Lower lobe of right lung (tissue), 2 donors: ENCODE data around the gene RPL28. TPM values are rescaled to one million over a fixed set of nuclear protein-coding genes. Genes with fewer than 3 reads are reported as not detected.
A peak's percentile ranks its signal among the peaks of the same experiment; 100 is the strongest.
"Not testable (repeated sequence)": the region's sequence is repeated elsewhere in the genome, so short reads cannot be mapped to it uniquely, and the experiment has no call there.

ENCODE experiments used
- ATAC-seq, 2 donors: fragments of 200-7000 bp; cut with Tn5 transposase; one replicate each; pipeline ENCODE4 v1.9.1; 2020 to 2022; ENCODE audit warnings: mild to moderate bottlenecking in 2 of 2, moderate library complexity in 2 of 2
- DNase-seq: peaks from one replicate; pipeline ENCODE4 v3.0.0-alpha.2; 2020
- H3K27ac ChIP-seq: fragments of 200-600 bp; one replicate; pipeline ENCODE4 v1.8.0; 2022
- H3K27me3 ChIP-seq: fragments of 200-600 bp; one replicate; pipeline ENCODE4 v1.8.0; 2022; ENCODE audit warnings: low read depth
- H3K36me3 ChIP-seq: fragments of 200-600 bp; one replicate; pipeline ENCODE4 v1.8.0; 2022; ENCODE audit warnings: mild to moderate bottlenecking
- H3K4me1 ChIP-seq: fragments of 200-600 bp; one replicate; pipeline ENCODE4 v1.8.0; 2022
- H3K4me3 ChIP-seq: fragments of 200-600 bp; one replicate; pipeline ENCODE4 v1.8.0; 2022; ENCODE audit warnings: mild to moderate bottlenecking
- H3K9me3 ChIP-seq: fragments of 200-600 bp; one replicate; pipeline ENCODE4 v1.8.0; 2022
- intact Hi-C: fragments of 100-400 bp; cut with DNase I; formaldehyde crosslinking; loops from one replicate; pipeline ENCODE4 v1.11.0; 2022
- total RNA-seq: library from RNA; stranded (reverse); fragmentation: NEBNext Ultra II Directional; extraction: Animal tissue kit (Norgen Biotek cat#: 25700); gene quantifications from one replicate; pipeline ENCODE4 v1.2.1, GENCODE V29; 2021
- TF ChIP-seq, protein P1 (sequence below): fragments of 200-600 bp; IDR thresholded peaks from one replicate; pipeline ENCODE4 v1.8.0; 2022; ENCODE audit warnings: antibody characterized with exemption, mild to moderate bottlenecking
- donor health status: DM: no; HTN: yes; CAD: no; lungs with severe emphysema.

RPL28 gene
- total RNA-seq, 1 donor from 2014 or later: 1,501 TPM

DNA sequence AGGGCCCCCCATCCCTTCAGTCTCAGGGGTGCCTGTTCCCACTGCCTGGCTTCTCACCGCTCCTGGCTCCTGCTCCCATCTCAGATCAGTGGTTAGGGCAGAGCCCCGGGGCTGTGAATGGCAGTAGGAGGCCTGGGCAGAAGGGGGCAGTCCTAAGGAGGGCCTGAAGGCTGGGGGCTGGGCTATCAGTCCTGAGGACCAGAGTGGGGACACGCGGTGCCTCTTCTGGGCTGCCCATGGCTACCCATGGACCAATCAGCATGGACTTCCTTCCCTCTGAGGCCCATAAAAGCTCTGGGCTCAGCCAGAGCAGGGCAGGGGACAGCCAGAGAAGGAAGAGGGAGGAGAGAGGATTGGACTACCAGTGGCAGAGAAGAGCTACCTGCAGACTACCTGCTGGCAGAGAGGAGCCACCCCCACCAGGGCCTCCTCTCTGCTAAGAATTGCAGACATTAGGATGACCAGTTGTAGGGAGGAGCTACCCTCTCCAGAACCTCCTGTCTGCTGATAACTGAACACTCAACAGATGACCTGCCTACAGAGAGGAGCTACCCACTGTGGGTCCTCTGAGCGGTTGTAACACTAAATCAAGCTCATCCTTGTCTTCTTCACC, 34.0 kb downstream of the RPL28 start:
- intact Hi-C loops: no loop called here
- Histone ChIP-seq H3K27me3 (peaks cover 12% of the 10 kb centered on the region), H3K4me1 (no peaks in the 10 kb centered on the region), H3K4me3 (no peak overlapping the region), H3K27ac (no peak overlapping the region), H3K9me3 (no peaks in the 10 kb centered on the region), H3K36me3 (no peaks in the 10 kb centered on the region)
- ATAC-seq (peak in 1 of 2 donors; percentile 33), DNase-seq (no peak)
- TF ChIP-seq, protein P1, sequence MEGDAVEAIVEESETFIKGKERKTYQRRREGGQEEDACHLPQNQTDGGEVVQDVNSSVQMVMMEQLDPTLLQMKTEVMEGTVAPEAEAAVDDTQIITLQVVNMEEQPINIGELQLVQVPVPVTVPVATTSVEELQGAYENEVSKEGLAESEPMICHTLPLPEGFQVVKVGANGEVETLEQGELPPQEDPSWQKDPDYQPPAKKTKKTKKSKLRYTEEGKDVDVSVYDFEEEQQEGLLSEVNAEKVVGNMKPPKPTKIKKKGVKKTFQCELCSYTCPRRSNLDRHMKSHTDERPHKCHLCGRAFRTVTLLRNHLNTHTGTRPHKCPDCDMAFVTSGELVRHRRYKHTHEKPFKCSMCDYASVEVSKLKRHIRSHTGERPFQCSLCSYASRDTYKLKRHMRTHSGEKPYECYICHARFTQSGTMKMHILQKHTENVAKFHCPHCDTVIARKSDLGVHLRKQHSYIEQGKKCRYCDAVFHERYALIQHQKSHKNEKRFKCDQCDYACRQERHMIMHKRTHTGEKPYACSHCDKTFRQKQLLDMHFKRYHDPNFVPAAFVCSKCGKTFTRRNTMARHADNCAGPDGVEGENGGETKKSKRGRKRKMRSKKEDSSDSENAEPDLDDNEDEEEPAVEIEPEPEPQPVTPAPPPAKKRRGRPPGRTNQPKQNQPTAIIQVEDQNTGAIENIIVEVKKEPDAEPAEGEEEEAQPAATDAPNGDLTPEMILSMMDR: no peak

DNA sequence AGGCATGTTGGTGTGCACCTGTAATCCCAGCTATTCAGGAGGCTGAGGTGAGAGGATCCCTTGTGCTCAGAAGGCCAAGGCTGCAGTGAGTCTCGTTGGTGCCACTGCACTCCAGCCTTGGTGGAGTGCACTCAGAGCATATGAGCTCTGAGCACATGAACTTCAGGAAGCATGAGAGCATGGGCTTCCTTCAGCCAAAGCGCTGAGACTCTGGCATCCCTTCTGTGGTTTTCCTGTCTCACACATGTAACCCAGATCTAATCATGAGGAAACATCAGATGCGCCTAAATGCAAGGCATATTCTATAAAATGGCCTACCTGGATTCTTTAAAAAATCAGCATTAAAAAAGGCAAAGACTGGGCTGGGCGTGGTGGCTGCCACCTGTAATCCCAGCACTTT, 35.5 kb downstream of the RPL28 start:
- H3K27me3 ChIP-seq: peaks cover 12% of the 10 kb centered on the region
- H3K27ac ChIP-seq, intact Hi-C loops, H3K4me3 ChIP-seq, H3K4me1 ChIP-seq, H3K9me3 ChIP-seq, H3K36me3 ChIP-seq, ATAC-seq, DNase-seq: not testable (repeated sequence)

DNA sequence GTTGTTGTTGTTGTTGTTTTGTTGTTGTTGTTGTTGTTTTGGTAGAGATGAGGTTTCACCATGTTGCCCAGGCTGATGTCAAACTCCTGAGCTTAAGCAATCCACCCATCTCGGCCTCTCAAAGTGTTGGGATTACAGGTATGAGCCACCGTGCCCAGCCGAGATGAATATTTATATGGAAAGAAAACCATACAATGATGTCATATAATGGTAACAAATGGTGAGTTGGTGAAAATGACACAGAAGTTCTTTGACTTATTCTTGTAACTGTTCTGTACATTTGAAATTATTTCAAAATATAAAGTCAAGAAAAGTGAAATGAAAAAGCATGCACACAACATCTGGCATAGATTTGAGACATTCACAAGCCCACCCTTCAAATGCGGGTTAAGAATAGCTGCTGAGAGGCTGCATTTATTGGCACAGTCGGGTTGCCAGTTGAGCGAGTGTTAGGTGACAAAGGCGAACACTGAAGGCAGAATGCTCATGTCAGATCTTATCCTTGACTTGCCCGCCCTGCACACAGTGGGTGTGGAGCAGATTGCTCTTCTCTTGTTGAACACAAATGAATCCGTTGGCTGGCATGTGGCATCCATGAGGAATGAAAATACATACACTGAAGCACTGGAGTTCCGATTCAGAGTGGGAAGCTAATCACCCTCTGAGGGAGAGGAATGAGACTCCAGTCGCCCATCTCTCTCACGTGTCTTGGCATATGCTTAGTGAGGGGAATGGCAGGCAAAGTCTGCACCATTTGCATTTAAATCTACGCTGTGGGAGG, 37.7 kb downstream of the RPL28 start:
- TF ChIP-seq, protein P1: no peak
- Histone ChIP-seq H3K4me1 (no peaks in the 10 kb centered on the region), H3K27me3 (peaks cover 12% of the 10 kb centered on the region), H3K27ac (no peak overlapping the region), H3K36me3 (no peaks in the 10 kb centered on the region), H3K9me3 (no peaks in the 10 kb centered on the region), H3K4me3 (no peak overlapping the region)
- ATAC-seq (no peak), DNase-seq (no peak)
- intact Hi-C loops: no loop called here

DNA sequence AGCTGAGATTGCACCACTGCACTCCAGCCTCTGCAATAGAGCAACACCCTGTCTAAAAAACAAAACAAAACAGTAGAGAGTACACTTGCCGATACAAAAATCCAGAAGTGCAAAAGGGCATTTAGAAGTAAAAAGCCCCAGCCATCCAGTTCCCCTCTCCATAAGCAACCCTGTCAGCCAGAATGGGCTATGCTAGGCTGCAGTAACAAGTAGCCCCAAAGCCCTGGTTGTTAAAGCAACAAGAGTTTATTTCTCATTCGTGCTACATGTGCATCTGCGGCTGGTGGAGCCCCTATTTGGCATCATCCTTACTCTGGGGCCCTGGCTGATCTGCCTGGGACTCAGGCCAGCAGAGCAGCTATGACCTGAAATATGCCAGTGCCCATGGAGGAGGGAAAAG, 38.8 kb downstream of the RPL28 start:
- no peak overlapping the region for H3K4me3 ChIP-seq
- H3K36me3 ChIP-seq: no peaks in the 10 kb centered on the region
- TF ChIP-seq, protein P1: no peak
- H3K9me3 ChIP-seq: no peaks in the 10 kb centered on the region
- DNase-seq (no peak), ATAC-seq (no peak)
- intact Hi-C loops: no loop called here
- peaks cover 17% of the 10 kb centered on the region for H3K27me3 ChIP-seq
- H3K4me1 ChIP-seq: no peaks in the 10 kb centered on the region
- no peak overlapping the region for H3K27ac ChIP-seq

DNA sequence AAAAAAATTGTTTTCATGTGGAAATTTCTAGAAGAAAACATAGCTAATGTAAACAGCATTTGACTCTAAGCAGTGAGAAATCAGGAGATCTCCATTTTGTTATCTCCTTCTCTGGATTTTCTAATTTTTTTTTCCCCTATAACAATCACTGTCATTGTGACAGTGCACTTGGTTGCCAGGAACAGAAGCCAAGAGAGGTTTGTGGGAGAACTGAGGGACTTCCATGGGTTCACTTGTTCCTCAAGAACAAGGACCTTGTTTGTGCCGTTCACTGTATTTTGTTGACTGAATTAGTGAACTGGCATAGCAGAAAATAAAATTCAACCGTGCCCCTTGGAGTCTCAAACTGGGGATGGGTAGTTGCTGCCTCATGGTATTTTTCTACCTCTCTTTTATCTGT, 40.3 kb downstream of the RPL28 start:
- ATAC-seq (no peak), DNase-seq (no peak)
- intact Hi-C loops: no loop called here
- H3K4me3 ChIP-seq: no peak overlapping the region
- no peaks in the 10 kb centered on the region for H3K4me1 ChIP-seq
- TF ChIP-seq, protein P1: no peak
- no peak overlapping the region for H3K27ac ChIP-seq
- H3K27me3 ChIP-seq: peaks cover 23% of the 10 kb centered on the region
- no peaks in the 10 kb centered on the region for H3K9me3 ChIP-seq
- H3K36me3 ChIP-seq: no peaks in the 10 kb centered on the region

DNA sequence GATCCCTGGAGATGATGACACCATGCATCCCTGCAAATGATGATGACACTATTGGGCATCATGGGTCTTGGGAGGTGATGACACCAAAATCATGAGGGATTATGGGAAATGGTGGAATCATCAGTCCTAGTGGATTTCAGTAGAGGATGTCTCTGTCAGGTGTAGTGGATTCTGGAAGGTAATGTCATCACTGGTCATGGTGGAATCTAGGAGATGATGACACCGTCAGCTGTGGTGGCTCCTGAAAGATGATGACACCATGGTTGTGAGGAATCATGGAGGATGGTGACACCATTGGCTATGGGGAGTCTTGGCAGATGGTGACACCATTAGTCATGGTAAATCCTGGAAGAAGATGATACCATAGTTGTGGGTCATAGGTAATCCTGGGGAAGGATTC, 45.5 kb downstream of the RPL28 start:
- H3K27me3 ChIP-seq: peaks cover 39% of the 10 kb centered on the region
- intact Hi-C loops: no loop called here

More for the DNA sequence above, 45.5 kb downstream of the RPL28 start:
- no peaks in the 10 kb centered on the region for H3K4me1 ChIP-seq
- TF ChIP-seq, protein P1: no peak
- no peak overlapping the region for H3K27ac ChIP-seq
- DNase-seq (no peak), ATAC-seq (no peak)
- H3K9me3 ChIP-seq: no peaks in the 10 kb centered on the region
- H3K36me3 ChIP-seq: no peaks in the 10 kb centered on the region
- no peak overlapping the region for H3K4me3 ChIP-seq
